Measurements from ENCODE around the gene ASPSCR1. TPM values are rescaled to one million over a fixed set of nuclear protein-coding genes. Genes with fewer than 3 reads are reported as not detected.

The ASPSCR1 gene
- total and polyA plus RNA-seq, 2 of the 13 experiments (the other 11 are each of a cell fraction or from before 2014, with no cell fraction given): 274 to 314 TPM

DNA sequence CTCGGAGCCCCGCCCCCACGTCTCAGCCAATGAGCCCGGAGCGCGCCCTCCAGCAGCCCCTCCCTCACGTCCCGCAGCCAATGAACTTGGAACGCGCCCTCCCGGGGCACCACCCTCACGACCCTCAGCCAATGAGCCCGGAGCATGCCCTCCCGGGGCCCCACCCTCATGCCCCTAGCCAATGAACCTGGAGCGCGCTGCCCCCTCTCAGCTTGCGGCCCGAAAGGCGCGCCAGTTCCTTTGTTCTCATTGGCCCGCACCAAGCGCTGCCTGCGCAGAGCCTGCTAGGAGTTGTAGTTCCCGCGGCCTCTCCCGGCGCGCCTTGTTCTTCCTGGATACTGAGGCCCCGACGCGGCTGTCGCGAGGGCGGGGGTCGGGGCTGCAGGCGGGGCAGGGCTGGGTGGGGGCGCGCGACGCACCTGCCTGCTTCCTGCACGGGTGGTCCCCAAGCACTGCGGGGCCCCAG, 45.6 kb downstream of the ASPSCR1 start, which contains the start of gene LRRC45 (continued):
- TF ChIP-seq, protein P1, sequence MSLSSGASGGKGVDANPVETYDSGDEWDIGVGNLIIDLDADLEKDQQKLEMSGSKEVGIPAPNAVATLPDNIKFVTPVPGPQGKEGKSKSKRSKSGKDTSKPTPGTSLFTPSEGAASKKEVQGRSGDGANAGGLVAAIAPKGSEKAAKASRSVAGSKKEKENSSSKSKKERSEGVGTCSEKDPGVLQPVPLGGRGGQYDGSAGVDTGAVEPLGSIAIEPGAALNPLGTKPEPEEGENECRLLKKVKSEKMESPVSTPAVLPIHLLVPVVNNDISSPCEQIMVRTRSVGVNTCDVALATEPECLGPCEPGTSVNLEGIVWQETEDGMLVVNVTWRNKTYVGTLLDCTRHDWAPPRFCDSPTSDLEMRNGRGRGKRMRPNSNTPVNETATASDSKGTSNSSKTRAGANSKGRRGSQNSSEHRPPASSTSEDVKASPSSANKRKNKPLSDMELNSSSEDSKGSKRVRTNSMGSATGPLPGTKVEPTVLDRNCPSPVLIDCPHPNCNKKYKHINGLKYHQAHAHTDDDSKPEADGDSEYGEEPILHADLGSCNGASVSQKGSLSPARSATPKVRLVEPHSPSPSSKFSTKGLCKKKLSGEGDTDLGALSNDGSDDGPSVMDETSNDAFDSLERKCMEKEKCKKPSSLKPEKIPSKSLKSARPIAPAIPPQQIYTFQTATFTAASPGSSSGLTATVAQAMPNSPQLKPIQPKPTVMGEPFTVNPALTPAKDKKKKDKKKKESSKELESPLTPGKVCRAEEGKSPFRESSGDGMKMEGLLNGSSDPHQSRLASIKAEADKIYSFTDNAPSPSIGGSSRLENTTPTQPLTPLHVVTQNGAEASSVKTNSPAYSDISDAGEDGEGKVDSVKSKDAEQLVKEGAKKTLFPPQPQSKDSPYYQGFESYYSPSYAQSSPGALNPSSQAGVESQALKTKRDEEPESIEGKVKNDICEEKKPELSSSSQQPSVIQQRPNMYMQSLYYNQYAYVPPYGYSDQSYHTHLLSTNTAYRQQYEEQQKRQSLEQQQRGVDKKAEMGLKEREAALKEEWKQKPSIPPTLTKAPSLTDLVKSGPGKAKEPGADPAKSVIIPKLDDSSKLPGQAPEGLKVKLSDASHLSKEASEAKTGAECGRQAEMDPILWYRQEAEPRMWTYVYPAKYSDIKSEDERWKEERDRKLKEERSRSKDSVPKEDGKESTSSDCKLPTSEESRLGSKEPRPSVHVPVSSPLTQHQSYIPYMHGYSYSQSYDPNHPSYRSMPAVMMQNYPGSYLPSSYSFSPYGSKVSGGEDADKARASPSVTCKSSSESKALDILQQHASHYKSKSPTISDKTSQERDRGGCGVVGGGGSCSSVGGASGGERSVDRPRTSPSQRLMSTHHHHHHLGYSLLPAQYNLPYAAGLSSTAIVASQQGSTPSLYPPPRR (CRISPR knock-in tag; IDR thresholded peaks at IDR 0.05; ENCODE audit: borderline replicate concordance): no peak
- no peak for TF ChIP-seq ZNF850 (CRISPR knock-in tag; conservative IDR thresholded peaks at IDR 0.05)
- TF ChIP-seq ZNF816 (CRISPR knock-in tag; IDR thresholded peaks at IDR 0.05; ENCODE audit: borderline replicate concordance): no peak; the same call in 1 of the 2 replicates
- TF ChIP-seq, protein P2, sequence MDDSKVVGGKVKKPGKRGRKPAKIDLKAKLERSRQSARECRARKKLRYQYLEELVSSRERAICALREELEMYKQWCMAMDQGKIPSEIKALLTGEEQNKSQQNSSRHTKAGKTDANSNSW (CRISPR knock-in tag; IDR thresholded peaks at IDR 0.05; ENCODE audit: borderline replicate concordance): 0 out of 2 replicates have a peak, but pooled peaks have one; percentile 28
- TF ChIP-seq, protein P3, sequence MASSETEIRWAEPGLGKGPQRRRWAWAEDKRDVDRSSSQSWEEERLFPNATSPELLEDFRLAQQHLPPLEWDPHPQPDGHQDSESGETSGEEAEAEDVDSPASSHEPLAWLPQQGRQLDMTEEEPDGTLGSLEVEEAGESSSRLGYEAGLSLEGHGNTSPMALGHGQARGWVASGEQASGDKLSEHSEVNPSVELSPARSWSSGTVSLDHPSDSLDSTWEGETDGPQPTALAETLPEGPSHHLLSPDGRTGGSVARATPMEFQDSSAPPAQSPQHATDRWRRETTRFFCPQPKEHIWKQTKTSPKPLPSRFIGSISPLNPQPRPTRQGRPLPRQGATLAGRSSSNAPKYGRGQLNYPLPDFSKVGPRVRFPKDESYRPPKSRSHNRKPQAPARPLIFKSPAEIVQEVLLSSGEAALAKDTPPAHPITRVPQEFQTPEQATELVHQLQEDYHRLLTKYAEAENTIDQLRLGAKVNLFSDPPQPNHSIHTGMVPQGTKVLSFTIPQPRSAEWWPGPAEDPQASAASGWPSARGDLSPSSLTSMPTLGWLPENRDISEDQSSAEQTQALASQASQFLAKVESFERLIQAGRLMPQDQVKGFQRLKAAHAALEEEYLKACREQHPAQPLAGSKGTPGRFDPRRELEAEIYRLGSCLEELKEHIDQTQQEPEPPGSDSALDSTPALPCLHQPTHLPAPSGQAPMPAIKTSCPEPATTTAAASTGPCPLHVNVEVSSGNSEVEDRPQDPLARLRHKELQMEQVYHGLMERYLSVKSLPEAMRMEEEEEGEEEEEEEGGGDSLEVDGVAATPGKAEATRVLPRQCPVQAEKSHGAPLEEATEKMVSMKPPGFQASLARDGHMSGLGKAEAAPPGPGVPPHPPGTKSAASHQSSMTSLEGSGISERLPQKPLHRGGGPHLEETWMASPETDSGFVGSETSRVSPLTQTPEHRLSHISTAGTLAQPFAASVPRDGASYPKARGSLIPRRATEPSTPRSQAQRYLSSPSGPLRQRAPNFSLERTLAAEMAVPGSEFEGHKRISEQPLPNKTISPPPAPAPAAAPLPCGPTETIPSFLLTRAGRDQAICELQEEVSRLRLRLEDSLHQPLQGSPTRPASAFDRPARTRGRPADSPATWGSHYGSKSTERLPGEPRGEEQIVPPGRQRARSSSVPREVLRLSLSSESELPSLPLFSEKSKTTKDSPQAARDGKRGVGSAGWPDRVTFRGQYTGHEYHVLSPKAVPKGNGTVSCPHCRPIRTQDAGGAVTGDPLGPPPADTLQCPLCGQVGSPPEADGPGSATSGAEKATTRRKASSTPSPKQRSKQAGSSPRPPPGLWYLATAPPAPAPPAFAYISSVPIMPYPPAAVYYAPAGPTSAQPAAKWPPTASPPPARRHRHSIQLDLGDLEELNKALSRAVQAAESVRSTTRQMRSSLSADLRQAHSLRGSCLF (CRISPR knock-in tag; IDR thresholded peaks at IDR 0.05; ENCODE audit: borderline replicate concordance): no peak
- TF ChIP-seq ZFP37 (CRISPR knock-in tag; IDR thresholded peaks at IDR 0.05; ENCODE audit: borderline replicate concordance): no peak
- TF ChIP-seq U2AF2 (IDR thresholded peaks at IDR 0.05; ENCODE audit: low read depth, low read length): no peak
- TF ChIP-seq, protein P4, sequence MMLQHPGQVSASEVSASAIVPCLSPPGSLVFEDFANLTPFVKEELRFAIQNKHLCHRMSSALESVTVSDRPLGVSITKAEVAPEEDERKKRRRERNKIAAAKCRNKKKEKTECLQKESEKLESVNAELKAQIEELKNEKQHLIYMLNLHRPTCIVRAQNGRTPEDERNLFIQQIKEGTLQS (CRISPR knock-in tag; IDR thresholded peaks at IDR 0.05): no peak
- TF ChIP-seq CENPX (CRISPR knock-in tag; IDR thresholded peaks at IDR 0.05): no peak
- TF ChIP-seq HES4 (CRISPR knock-in tag; IDR thresholded peaks at IDR 0.05; ENCODE audit: borderline replicate concordance): no peak
- no peak for TF ChIP-seq ZNF432 (CRISPR knock-in tag; IDR thresholded peaks at IDR 0.05; ENCODE audit: borderline replicate concordance)
- TF ChIP-seq ZNF24 (IDR thresholded peaks at IDR 0.05): no peak
- no peak for TF ChIP-seq ZNF839 (CRISPR knock-in tag; IDR thresholded peaks at IDR 0.05; ENCODE audit: borderline replicate concordance)
- TF ChIP-seq YEATS4 (CRISPR knock-in tag; IDR thresholded peaks at IDR 0.05; ENCODE audit: borderline replicate concordance): peak; percentile 11; the same call in 1 of the 2 replicates
- TF ChIP-seq ZFY (CRISPR knock-in tag; IDR thresholded peaks at IDR 0.05): 0 out of 2 replicates have a peak, but pooled peaks have one; percentile 59
- TF ChIP-seq, protein P5, sequence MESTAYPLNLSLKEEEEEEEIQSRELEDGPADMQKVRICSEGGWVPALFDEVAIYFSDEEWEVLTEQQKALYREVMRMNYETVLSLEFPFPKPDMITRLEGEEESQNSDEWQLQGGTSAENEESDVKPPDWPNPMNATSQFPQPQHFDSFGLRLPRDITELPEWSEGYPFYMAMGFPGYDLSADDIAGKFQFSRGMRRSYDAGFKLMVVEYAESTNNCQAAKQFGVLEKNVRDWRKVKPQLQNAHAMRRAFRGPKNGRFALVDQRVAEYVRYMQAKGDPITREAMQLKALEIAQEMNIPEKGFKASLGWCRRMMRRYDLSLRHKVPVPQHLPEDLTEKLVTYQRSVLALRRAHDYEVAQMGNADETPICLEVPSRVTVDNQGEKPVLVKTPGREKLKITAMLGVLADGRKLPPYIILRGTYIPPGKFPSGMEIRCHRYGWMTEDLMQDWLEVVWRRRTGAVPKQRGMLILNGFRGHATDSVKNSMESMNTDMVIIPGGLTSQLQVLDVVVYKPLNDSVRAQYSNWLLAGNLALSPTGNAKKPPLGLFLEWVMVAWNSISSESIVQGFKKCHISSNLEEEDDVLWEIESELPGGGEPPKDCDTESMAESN (CRISPR knock-in tag; conservative IDR thresholded peaks at IDR 0.05): 0 out of 2 replicates have a peak, but pooled peaks have one; percentile 28
- TF ChIP-seq ZSCAN22 (CRISPR knock-in tag; IDR thresholded peaks at IDR 0.05): no peak
